GM23338 (cell line): ENCODE results near the gene NKAPL. TPM values are rescaled to one million over a fixed set of nuclear protein-coding genes. Genes with fewer than 3 reads are reported as not detected.
A peak's percentile ranks its signal among the peaks of the same experiment; 100 is the strongest.

Experiments used
- ATAC-seq: fragments of 200-7000 bp; cut with Tn5 transposase; 3 replicates; pipeline ENCODE4 v1.9.1; 2020
- DNase-seq: peaks from one replicate; pipeline ENCODE4 v3.0.0-alpha.2; 2015; ENCODE audit warnings: low spot score
- H2AFZ ChIP-seq: fragments of 200-600 bp; sonication (generic); 2 replicates; pipeline ENCODE4 v1.8.0; 2016; ENCODE audit warnings: antibody characterized with exemption, mild to moderate bottlenecking, moderate library complexity
- H3F3A ChIP-seq: fragments of 200-600 bp; sonication (generic); replicated peaks from 2 replicates; pipeline ENCODE4 v1.8.0; 2017; ENCODE audit warnings: antibody characterized with exemption, mixed run types, low read depth
- H3K27ac ChIP-seq: fragments of 200-600 bp; sonication (generic); 2 replicates; pipeline ENCODE4 v1.6.1; 2016; ENCODE audit warnings: low read depth
- H3K27me3 ChIP-seq: fragments of 200-600 bp; sonication (generic); 2 replicates; pipeline ENCODE4 v1.8.0; 2016; ENCODE audit warnings: mild to moderate bottlenecking, mixed run types, moderate library complexity; ENCODE audit not compliant: insufficient read depth
- H3K36me3 ChIP-seq: fragments of 200-600 bp; sonication (generic); 2 replicates; pipeline ENCODE4 v1.8.0; 2016; ENCODE audit warnings: mild to moderate bottlenecking; ENCODE audit not compliant: insufficient read depth
- H3K4me1 ChIP-seq: fragments of 200-600 bp; sonication (generic); 2 replicates; pipeline ENCODE4 v1.8.0; 2016; ENCODE audit warnings: mild to moderate bottlenecking, moderate library complexity; ENCODE audit not compliant: insufficient read depth
- H3K4me2 ChIP-seq: fragments of 200-600 bp; sonication (generic); 2 replicates; pipeline ENCODE4 v1.7.1; 2017; ENCODE audit warnings: mixed run types
- H3K4me3 ChIP-seq: fragments of 200-600 bp; sonication (generic); 2 replicates; pipeline ENCODE4 v1.6.1; 2016; ENCODE audit warnings: mixed run types
- H3K79me2 ChIP-seq: fragments of 200-600 bp; sonication (generic); replicated peaks from 2 replicates; pipeline ENCODE4 v1.8.0; 2017; ENCODE audit warnings: mild to moderate bottlenecking; ENCODE audit not compliant: insufficient read depth
- H3K9me2 ChIP-seq: fragments of 200-600 bp; sonication (generic); 2 replicates; pipeline ENCODE4 v1.8.0; 2017; ENCODE audit not compliant: insufficient read depth
- H4K20me1 ChIP-seq: fragments of 200-600 bp; sonication (generic); replicated peaks from 2 replicates; pipeline ENCODE4 v1.8.0; 2017; ENCODE audit warnings: mild to moderate bottlenecking; ENCODE audit not compliant: insufficient read depth
- H3K27ac Mint-ChIP-seq: 2 replicates; pipeline ENCODE4 v1.8.0; 2020; ENCODE audit warnings: inconsistent platforms, mild to moderate bottlenecking, moderate library complexity, mixed read lengths
- H3K27me3 Mint-ChIP-seq: 3 replicates; pipeline ENCODE4 v1.8.0; 2022; ENCODE audit warnings: low read depth, mild to moderate bottlenecking, moderate library complexity, mixed read lengths, inconsistent platforms; ENCODE audit not compliant: insufficient read depth, poor library complexity
- H3K36me3 Mint-ChIP-seq: 3 replicates; pipeline ENCODE4 v1.8.0; 2021; ENCODE audit warnings: low read depth, mild to moderate bottlenecking, inconsistent platforms, moderate library complexity, mixed read lengths
- H3K4me1 Mint-ChIP-seq: 3 replicates; pipeline ENCODE4 v1.8.0; 2020; ENCODE audit warnings: mild to moderate bottlenecking, inconsistent platforms, mixed read lengths
- H3K4me3 Mint-ChIP-seq: 3 replicates; pipeline ENCODE4 v1.8.0; 2021; ENCODE audit warnings: moderate library complexity, mild to moderate bottlenecking, inconsistent platforms, mixed read lengths
- H3K9me3 Mint-ChIP-seq: 3 replicates; pipeline ENCODE4 v1.8.0; 2020; ENCODE audit warnings: moderate library complexity, mild to moderate bottlenecking, inconsistent platforms, mixed read lengths
- CREB1 ChIP-seq: fragments of 250-450 bp; sonication (Bioruptor Pico); IDR thresholded peaks from 2 replicates; pipeline ENCODE4 v1.5.0; 2020; ENCODE audit warnings: low read depth, mild to moderate bottlenecking, moderate library complexity
- EZH2 ChIP-seq: fragments of 200-600 bp; sonication (generic); IDR thresholded peaks from one replicate; pipeline ENCODE4 v1.8.0; 2017; ENCODE audit warnings: antibody characterized with exemption, mild to moderate bottlenecking, low read depth; ENCODE audit not compliant: unreplicated experiment
- EZH2phosphoT487 ChIP-seq: fragments of 200-600 bp; sonication (generic); IDR thresholded peaks from one replicate; pipeline ENCODE4 v1.8.1; 2018; ENCODE audit warnings: antibody characterized with exemption; ENCODE audit not compliant: unreplicated experiment
- JUNB ChIP-seq: IDR thresholded peaks from one replicate; pipeline ENCODE4 v1.6.1; 2016; ENCODE audit warnings: antibody characterized with exemption; ENCODE audit not compliant: unreplicated experiment
- NANOG ChIP-seq: IDR thresholded peaks from 2 replicates; pipeline ENCODE4 v1.6.1; 2016; ENCODE audit warnings: antibody characterized with exemption, borderline replicate concordance
- POLR2AphosphoS5 ChIP-seq: IDR thresholded peaks from 2 replicates; pipeline ENCODE4 v1.6.1; 2016; ENCODE audit warnings: antibody characterized with exemption, low read depth
- STAT1 ChIP-seq: IDR thresholded peaks from one replicate; pipeline ENCODE4 v1.6.1; 2016; ENCODE audit warnings: antibody characterized with exemption; ENCODE audit not compliant: unreplicated experiment
- ZNF114 ChIP-seq: fragments of 250-450 bp; sonication (Bioruptor Pico); IDR thresholded peaks from 2 replicates; pipeline ENCODE4 v1.5.0; 2020; ENCODE audit warnings: mild to moderate bottlenecking, moderate library complexity
- ZNF331 ChIP-seq: fragments of 250-450 bp; sonication (Bioruptor Pico); IDR thresholded peaks from 2 replicates; pipeline ENCODE4 v1.5.0; 2020; ENCODE audit warnings: low read depth, mild to moderate bottlenecking, moderate library complexity
- polyA plus RNA-seq: library from polyadenylated mRNA; unstranded; fragments of >200 nt; fragmentation: Nextera tagmentation; extraction: Ambion mirVana; gene quantifications from 2 replicates; pipeline ENCODE4 v1.2.1, GENCODE V29; 2016
- total RNA-seq: library from RNA; depleted of rRNA; stranded (reverse); fragments of >200 nt; shearing (Covaris generic); gene quantifications from 2 replicates; pipeline ENCODE4 v1.2.3, GENCODE V29; 2014
- TF ChIP-seq, protein P1 (sequence below): IDR thresholded peaks from 2 replicates; pipeline ENCODE4 v1.6.1; 2016; ENCODE audit warnings: antibody characterized with exemption
- TF ChIP-seq, protein P2 (sequence below): IDR thresholded peaks from one replicate; pipeline ENCODE4 v1.6.1; 2018; ENCODE audit warnings: antibody characterized with exemption; ENCODE audit not compliant: unreplicated experiment
- TF ChIP-seq, protein P3 (sequence below), 2 experiments: fragments of 200-600 bp in 1 of 2; sonication (generic) in 1 of 2; conservative IDR thresholded peaks; 2 replicates each; pipeline versions ENCODE4 v1.5.1 to v1.6.1; 2016 to 2017; ENCODE audit warnings: antibody characterized with exemption in 2 of 2, low read depth in 2 of 2, mild to moderate bottlenecking in 2 of 2, moderate library complexity in 1 of 2

The NKAPL gene
- total and polyA plus RNA-seq, 2 experiments from 2014 or later = 1.6 to 2.9 TPM

DNA sequence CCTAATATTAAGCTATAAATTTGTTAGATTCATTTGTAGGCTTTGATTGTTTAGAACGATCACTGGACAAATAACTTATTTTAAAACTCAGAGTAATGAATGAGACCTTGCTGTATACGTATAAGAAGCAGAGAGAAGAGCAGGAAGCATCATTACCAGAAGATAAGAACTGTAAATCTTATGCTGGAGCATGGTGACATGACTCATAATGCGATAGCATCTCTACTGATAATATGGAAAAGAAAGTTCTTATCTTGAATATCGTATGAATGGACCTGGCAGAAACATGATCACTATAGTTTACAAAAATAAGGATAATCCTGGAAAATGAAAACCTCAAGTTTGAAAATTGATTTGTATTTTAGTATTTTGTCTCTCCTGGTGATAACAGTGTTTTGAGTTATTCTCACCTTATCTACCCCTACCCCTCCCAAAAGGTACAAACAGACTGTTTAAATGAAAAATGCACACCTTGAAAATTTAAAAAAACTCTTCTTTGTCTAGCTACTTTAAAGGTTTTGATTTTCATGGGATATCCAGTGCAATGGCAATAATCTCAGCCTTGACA, 5.8 kb downstream of the NKAPL start:
- no peak overlapping the region for H3K27ac ChIP-seq
- H3K9me3 Mint-ChIP-seq = no peaks in the 10 kb centered on the region; the same call in 2 of the 3 replicates
- H3K4me1 ChIP-seq = no peaks in the 10 kb centered on the region
- H3K36me3 Mint-ChIP-seq = no peaks in the 10 kb centered on the region
- no peak overlapping the region for H2AFZ ChIP-seq
- H3K27me3 ChIP-seq = peaks cover 42% of the 10 kb centered on the region
- no peaks in the 10 kb centered on the region for H4K20me1 ChIP-seq
- no peak for TF ChIP-seq ZNF114 (CRISPR knock-in tag)
- no peak for TF ChIP-seq CREB1 (CRISPR knock-in tag)
- TF ChIP-seq NANOG = no peak
- TF ChIP-seq, protein P1, sequence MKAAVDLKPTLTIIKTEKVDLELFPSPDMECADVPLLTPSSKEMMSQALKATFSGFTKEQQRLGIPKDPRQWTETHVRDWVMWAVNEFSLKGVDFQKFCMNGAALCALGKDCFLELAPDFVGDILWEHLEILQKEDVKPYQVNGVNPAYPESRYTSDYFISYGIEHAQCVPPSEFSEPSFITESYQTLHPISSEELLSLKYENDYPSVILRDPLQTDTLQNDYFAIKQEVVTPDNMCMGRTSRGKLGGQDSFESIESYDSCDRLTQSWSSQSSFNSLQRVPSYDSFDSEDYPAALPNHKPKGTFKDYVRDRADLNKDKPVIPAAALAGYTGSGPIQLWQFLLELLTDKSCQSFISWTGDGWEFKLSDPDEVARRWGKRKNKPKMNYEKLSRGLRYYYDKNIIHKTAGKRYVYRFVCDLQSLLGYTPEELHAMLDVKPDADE = no peak
- no peak for TF ChIP-seq EZH2phosphoT487
- TF ChIP-seq, protein P2, sequence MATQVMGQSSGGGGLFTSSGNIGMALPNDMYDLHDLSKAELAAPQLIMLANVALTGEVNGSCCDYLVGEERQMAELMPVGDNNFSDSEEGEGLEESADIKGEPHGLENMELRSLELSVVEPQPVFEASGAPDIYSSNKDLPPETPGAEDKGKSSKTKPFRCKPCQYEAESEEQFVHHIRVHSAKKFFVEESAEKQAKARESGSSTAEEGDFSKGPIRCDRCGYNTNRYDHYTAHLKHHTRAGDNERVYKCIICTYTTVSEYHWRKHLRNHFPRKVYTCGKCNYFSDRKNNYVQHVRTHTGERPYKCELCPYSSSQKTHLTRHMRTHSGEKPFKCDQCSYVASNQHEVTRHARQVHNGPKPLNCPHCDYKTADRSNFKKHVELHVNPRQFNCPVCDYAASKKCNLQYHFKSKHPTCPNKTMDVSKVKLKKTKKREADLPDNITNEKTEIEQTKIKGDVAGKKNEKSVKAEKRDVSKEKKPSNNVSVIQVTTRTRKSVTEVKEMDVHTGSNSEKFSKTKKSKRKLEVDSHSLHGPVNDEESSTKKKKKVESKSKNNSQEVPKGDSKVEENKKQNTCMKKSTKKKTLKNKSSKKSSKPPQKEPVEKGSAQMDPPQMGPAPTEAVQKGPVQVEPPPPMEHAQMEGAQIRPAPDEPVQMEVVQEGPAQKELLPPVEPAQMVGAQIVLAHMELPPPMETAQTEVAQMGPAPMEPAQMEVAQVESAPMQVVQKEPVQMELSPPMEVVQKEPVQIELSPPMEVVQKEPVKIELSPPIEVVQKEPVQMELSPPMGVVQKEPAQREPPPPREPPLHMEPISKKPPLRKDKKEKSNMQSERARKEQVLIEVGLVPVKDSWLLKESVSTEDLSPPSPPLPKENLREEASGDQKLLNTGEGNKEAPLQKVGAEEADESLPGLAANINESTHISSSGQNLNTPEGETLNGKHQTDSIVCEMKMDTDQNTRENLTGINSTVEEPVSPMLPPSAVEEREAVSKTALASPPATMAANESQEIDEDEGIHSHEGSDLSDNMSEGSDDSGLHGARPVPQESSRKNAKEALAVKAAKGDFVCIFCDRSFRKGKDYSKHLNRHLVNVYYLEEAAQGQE = no peak
- no peak for TF ChIP-seq EZH2
- TF ChIP-seq STAT1 = no peak
- peaks cover 3% of the 10 kb centered on the region; the same call in 1 of the 2 replicates for H3F3A ChIP-seq
- H3K27ac Mint-ChIP-seq = no peak overlapping the region
- no peaks in the 10 kb centered on the region; the same call in 1 of the 3 replicates for H3K4me1 Mint-ChIP-seq
- H3K4me3 ChIP-seq = no peak overlapping the region
- H3K4me2 ChIP-seq = no peak overlapping the region
- H3K27me3 Mint-ChIP-seq = peaks cover 5% of the 10 kb centered on the region
- H3K9me2 ChIP-seq = no peaks in the 10 kb centered on the region
- ATAC-seq (no peak), DNase-seq (no peak)
- no peaks in the 10 kb centered on the region for H3K36me3 ChIP-seq
- peaks cover 21% of the 10 kb centered on the region for H3K79me2 ChIP-seq
- no peak overlapping the region for H3K4me3 Mint-ChIP-seq

DNA sequence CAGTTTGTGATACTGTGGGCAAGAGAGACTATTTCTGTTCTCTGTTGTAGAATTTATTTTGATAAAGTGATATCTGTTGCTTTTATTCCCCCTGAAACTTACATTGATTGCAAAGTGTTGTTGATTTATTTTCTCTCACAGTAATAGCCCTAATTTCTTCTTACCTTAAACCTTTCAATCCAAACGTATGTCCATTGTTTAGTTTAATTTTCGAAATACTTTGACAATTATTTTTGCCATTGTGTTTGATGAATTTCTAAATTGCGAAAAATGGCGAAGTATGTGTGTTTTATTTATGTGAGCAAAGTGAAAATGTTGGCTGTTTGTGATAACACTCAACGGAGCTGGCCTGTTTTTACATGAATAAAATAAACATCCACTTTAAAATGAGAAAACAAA, 7.5 kb downstream of the NKAPL start:
- Histone ChIP-seq H3K9me2 (no peaks in the 10 kb centered on the region), H3K4me1 (no peaks in the 10 kb centered on the region), H3F3A (peaks cover 3% of the 10 kb centered on the region; the same call in 1 of the 2 replicates), H3K27me3 (peaks cover 26% of the 10 kb centered on the region), H4K20me1 (no peaks in the 10 kb centered on the region; the same call in 1 of the 2 replicates), H3K27ac (peak overlapping the region; percentile 92), H3K79me2 (peaks cover 21% of the 10 kb centered on the region), H3K4me3 (peak overlapping the region; percentile 91), H3K36me3 (no peaks in the 10 kb centered on the region), H2AFZ (peak overlapping the region; percentile 48), H3K4me2 (peak overlapping the region; percentile 95)
- H3K36me3 Mint-ChIP-seq = no peaks in the 10 kb centered on the region
- H3K27ac Mint-ChIP-seq = no peak overlapping the region
- no peaks in the 10 kb centered on the region; the same call in 2 of the 3 replicates for H3K4me1 Mint-ChIP-seq
- DNase-seq (no peak), ATAC-seq (no peak)
- H3K4me3 Mint-ChIP-seq = no peak overlapping the region
- peaks cover under 1% of the 10 kb centered on the region for H3K27me3 Mint-ChIP-seq
- H3K9me3 Mint-ChIP-seq = no peaks in the 10 kb centered on the region
- TF ChIP-seq CREB1 (CRISPR knock-in tag) = no peak
- TF ChIP-seq NANOG = no peak
- TF ChIP-seq ZNF114 (CRISPR knock-in tag) = no peak
- TF ChIP-seq POLR2AphosphoS5 = no peak
- no peak for TF ChIP-seq EZH2phosphoT487
- no peak for TF ChIP-seq ZNF331 (CRISPR knock-in tag)
- TF ChIP-seq, protein P1 = no peak
- TF ChIP-seq JUNB = no peak
- TF ChIP-seq STAT1 = no peak
- TF ChIP-seq EZH2 = no peak
- TF ChIP-seq, protein P3, sequence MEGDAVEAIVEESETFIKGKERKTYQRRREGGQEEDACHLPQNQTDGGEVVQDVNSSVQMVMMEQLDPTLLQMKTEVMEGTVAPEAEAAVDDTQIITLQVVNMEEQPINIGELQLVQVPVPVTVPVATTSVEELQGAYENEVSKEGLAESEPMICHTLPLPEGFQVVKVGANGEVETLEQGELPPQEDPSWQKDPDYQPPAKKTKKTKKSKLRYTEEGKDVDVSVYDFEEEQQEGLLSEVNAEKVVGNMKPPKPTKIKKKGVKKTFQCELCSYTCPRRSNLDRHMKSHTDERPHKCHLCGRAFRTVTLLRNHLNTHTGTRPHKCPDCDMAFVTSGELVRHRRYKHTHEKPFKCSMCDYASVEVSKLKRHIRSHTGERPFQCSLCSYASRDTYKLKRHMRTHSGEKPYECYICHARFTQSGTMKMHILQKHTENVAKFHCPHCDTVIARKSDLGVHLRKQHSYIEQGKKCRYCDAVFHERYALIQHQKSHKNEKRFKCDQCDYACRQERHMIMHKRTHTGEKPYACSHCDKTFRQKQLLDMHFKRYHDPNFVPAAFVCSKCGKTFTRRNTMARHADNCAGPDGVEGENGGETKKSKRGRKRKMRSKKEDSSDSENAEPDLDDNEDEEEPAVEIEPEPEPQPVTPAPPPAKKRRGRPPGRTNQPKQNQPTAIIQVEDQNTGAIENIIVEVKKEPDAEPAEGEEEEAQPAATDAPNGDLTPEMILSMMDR (conservative IDR thresholded peaks at IDR 0.05; ENCODE audit: low read depth in 2 of 2) = no peak
